ENCODE measurements around the gene B4GALNT3.

DNA sequence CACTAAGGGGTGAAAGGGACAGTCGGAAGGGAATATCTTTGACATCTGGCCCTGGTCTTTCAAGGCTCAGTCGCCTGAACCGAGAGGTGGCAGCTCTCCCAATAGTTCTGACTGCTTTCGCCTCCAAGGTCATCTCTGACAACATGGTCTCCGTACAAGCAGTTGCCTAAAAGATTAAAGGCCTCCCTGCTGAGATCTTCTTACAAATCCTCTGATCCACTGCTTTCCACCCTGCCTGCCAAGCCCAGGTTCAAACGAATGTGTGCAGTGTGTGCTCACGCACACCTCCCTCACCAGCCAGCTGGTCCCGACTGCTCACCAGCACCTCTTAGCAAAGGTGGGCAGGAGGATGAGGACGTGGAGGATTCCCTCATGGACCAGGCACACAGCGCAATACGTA lies 10.4 kb downstream of the B4GALNT3 start:
- TF ChIP-seq, protein P1, sequence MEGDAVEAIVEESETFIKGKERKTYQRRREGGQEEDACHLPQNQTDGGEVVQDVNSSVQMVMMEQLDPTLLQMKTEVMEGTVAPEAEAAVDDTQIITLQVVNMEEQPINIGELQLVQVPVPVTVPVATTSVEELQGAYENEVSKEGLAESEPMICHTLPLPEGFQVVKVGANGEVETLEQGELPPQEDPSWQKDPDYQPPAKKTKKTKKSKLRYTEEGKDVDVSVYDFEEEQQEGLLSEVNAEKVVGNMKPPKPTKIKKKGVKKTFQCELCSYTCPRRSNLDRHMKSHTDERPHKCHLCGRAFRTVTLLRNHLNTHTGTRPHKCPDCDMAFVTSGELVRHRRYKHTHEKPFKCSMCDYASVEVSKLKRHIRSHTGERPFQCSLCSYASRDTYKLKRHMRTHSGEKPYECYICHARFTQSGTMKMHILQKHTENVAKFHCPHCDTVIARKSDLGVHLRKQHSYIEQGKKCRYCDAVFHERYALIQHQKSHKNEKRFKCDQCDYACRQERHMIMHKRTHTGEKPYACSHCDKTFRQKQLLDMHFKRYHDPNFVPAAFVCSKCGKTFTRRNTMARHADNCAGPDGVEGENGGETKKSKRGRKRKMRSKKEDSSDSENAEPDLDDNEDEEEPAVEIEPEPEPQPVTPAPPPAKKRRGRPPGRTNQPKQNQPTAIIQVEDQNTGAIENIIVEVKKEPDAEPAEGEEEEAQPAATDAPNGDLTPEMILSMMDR (IDR thresholded peaks at IDR 0.05) = no peak
- TF ChIP-seq POLR2A (IDR thresholded peaks at IDR 0.05) = no peak
